MM.1S (cell line): ENCODE results near the gene STOX2.

Experiments
- DNase-seq: peaks from one replicate; pipeline ENCODE4 v3.0.0-alpha.2; 2015
- H2AFZ ChIP-seq: fragments of 300-600 bp; sonication (generic); 2 replicates; pipeline ENCODE4 v1.6.0; 2016; ENCODE audit warnings: antibody characterized with exemption, low read length
- H3F3A ChIP-seq: fragments of 300-600 bp; sonication (generic); 2 replicates; pipeline ENCODE4 v1.6.1; 2016; ENCODE audit warnings: mild to moderate bottlenecking, antibody characterized with exemption, low read length, moderate library complexity, mixed read lengths; ENCODE audit not compliant: insufficient read depth
- H3K27ac ChIP-seq: fragments of 300-600 bp; sonication (generic); 2 replicates; pipeline ENCODE4 v1.5.1; 2016; ENCODE audit warnings: mild to moderate bottlenecking, low read length
- H3K27me3 ChIP-seq: fragments of 300-600 bp; sonication (generic); replicated peaks from 2 replicates; pipeline ENCODE4 v1.6.0; 2016; ENCODE audit warnings: low read length; ENCODE audit not compliant: insufficient read depth
- H3K36me3 ChIP-seq: fragments of 300-600 bp; sonication (generic); replicated peaks from 2 replicates; pipeline ENCODE4 v1.6.1; 2016; ENCODE audit warnings: mild to moderate bottlenecking, low read length, mixed read lengths; ENCODE audit not compliant: insufficient read depth
- H3K4me1 ChIP-seq: fragments of 300-600 bp; sonication (generic); 2 replicates; pipeline ENCODE4 v1.6.1; 2016; ENCODE audit warnings: low read length, mixed read lengths
- H3K4me2 ChIP-seq: fragments of 300-600 bp; sonication (generic); 2 replicates; pipeline ENCODE4 v1.6.0; 2016; ENCODE audit warnings: low read depth, low read length
- H3K4me3 ChIP-seq: fragments of 300-600 bp; sonication (generic); 2 replicates; pipeline ENCODE4 v1.5.1; 2016; ENCODE audit warnings: low read length, mixed read lengths
- H3K79me2 ChIP-seq: fragments of 300-600 bp; sonication (generic); 2 replicates; pipeline ENCODE4 v1.6.1; 2016; ENCODE audit warnings: mixed run types, low read length, mixed read lengths
- H3K9ac ChIP-seq: fragments of 300-600 bp; sonication (generic); 2 replicates; pipeline ENCODE4 v1.6.1; 2016; ENCODE audit warnings: low read length, mixed read lengths
- H3K9me2 ChIP-seq: fragments of 300-600 bp; sonication (generic); replicated peaks from 2 replicates; pipeline ENCODE4 v1.6.1; 2016; ENCODE audit warnings: mild to moderate bottlenecking, low read length, mixed read lengths; ENCODE audit not compliant: insufficient read depth
- H3K9me3 ChIP-seq: fragments of 300-600 bp; sonication (generic); replicated peaks from 2 replicates; pipeline ENCODE4 v1.6.1; 2016; ENCODE audit warnings: mild to moderate bottlenecking, low read length, mixed read lengths; ENCODE audit not compliant: insufficient read depth
- H4K20me1 ChIP-seq: fragments of 300-600 bp; sonication (generic); 2 replicates; pipeline ENCODE4 v1.6.1; 2016; ENCODE audit warnings: mild to moderate bottlenecking, low read length, moderate library complexity, mixed read lengths; ENCODE audit not compliant: insufficient read depth
- CTCF ChIP-seq: fragments of 300-600 bp; sonication (generic); IDR thresholded peaks from 2 replicates; pipeline ENCODE4 v1.5.1; 2016; ENCODE audit warnings: antibody characterized with exemption, low read length, mixed read lengths
- EZH2 ChIP-seq: fragments of 300-600 bp; sonication (generic); optimal IDR thresholded peaks from 2 replicates; pipeline ENCODE3; 2017; ENCODE audit warnings: low read depth, mild to moderate bottlenecking, antibody characterized with exemption, low read length, mixed read lengths
- EZH2phosphoT487 ChIP-seq: fragments of 300-600 bp; sonication (generic); IDR thresholded peaks from 2 replicates; pipeline ENCODE4 v1.6.1; 2018; ENCODE audit warnings: antibody characterized with exemption, low read length

STOX2 gene

GRCh38 chr4:183969596-183969995 lies 64.5 kb downstream of the STOX2 start:
- Histone ChIP-seq H3F3A (no peaks in the 10 kb centered on the region), H3K27ac (no peak overlapping the region), H3K4me1 (no peaks in the 10 kb centered on the region), H4K20me1 (no peaks in the 10 kb centered on the region), H2AFZ (no peak overlapping the region), H3K79me2 (no peaks in the 10 kb centered on the region), H3K4me2 (no peak overlapping the region), H3K9me3 (no peaks in the 10 kb centered on the region), H3K9ac (no peak overlapping the region), H3K4me3 (no peak overlapping the region), H3K36me3 (no peaks in the 10 kb centered on the region), H3K27me3 (no peaks in the 10 kb centered on the region), H3K9me2 (no peaks in the 10 kb centered on the region)
- TF ChIP-seq CTCF (no peak), EZH2phosphoT487 (no peak), EZH2 (no peak)
- no peak for DNase-seq

- Histone ChIP-seq H2AFZ (no peak overlapping the region), H3K9me2 (no peaks in the 10 kb centered on the region), H3K9me3 (no peaks in the 10 kb centered on the region), H3K27me3 (no peaks in the 10 kb centered on the region), H4K20me1 (no peaks in the 10 kb centered on the region), H3K27ac (no peak overlapping the region), H3K4me1 (no peaks in the 10 kb centered on the region), H3F3A (no peaks in the 10 kb centered on the region), H3K9ac (no peak overlapping the region), H3K4me3 (no peak overlapping the region), H3K4me2 (no peak overlapping the region), H3K36me3 (no peaks in the 10 kb centered on the region), H3K79me2 (no peaks in the 10 kb centered on the region)
- TF ChIP-seq EZH2, result no peak
- TF ChIP-seq CTCF, result no peak
- TF ChIP-seq EZH2phosphoT487, result no peak
- no peak for DNase-seq
Measured at GRCh38 chr4:183971929-183972490, 66.9 kb downstream of the STOX2 start.

GRCh38 chr4:183977707-183978106 lies 72.6 kb downstream of the STOX2 start:
- no peak for DNase-seq
- Histone ChIP-seq H3K4me2 (no peak overlapping the region), H3K9me3 (no peaks in the 10 kb centered on the region), H3K27me3 (no peaks in the 10 kb centered on the region), H4K20me1 (no peaks in the 10 kb centered on the region), H3K9ac (no peak overlapping the region), H3K9me2 (no peaks in the 10 kb centered on the region), H2AFZ (no peak overlapping the region), H3K79me2 (no peaks in the 10 kb centered on the region), H3K27ac (no peak overlapping the region), H3K4me1 (no peaks in the 10 kb centered on the region), H3K36me3 (no peaks in the 10 kb centered on the region), H3F3A (no peaks in the 10 kb centered on the region), H3K4me3 (no peak overlapping the region)
- TF ChIP-seq EZH2 (no peak), EZH2phosphoT487 (no peak), CTCF (no peak)
